ENCODE results near the gene CTDSPL.

The CTDSPL gene

DNA sequence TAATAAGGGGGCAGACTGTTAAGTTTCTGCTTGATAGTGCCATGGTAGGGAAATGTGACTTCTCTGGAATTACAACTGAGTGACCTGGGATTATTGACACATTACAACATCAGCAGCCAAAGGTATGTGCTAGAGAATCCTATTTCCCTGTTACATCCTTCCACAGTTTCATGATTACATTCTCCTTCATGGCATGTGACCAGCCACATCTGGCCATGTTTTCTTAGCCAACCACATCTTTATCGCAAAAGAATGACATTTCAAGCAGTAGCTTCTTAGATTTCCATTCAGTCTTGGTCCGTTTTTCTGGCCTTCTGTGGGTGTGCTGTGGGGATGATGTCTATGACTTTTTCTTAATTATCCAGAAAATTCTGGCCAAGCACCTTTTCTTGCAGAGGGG lies 45.4 kb upstream of the CTDSPL start:
- Histone ChIP-seq H3K4me1 (ENCODE audit: control insufficient read depth, insufficient read depth, low read length) (no peaks in the 10 kb centered on the region), H3K9me3 (ENCODE audit: control insufficient read depth, insufficient read depth, low read depth, low read length) (no peaks in the 10 kb centered on the region), H3K27ac (ENCODE audit: extremely low read depth, low read depth, low read length) (no peak overlapping the region), H3K36me3 (ENCODE audit: control insufficient read depth in 2 of 2, insufficient read depth in 1 of 2, low read length in 2 of 2) (no peaks in the 10 kb centered on the region), H3K4me3 (ENCODE audit: low read depth, low read length) (no peak overlapping the region)
- TF ChIP-seq OSR2 (tag by site-specific recombination; IDR thresholded peaks at IDR 0.05) (no peak), ZNF391 (tag by site-specific recombination; IDR thresholded peaks at IDR 0.05; ENCODE audit: borderline replicate concordance, low read depth) (no peak), ZNF37A (tag by site-specific recombination; IDR thresholded peaks at IDR 0.05) (no peak), ZNF501 (tag by site-specific recombination; IDR thresholded peaks at IDR 0.05) (no peak), KLF7 (tag by site-specific recombination; IDR thresholded peaks at IDR 0.05; ENCODE audit: borderline replicate concordance) (no peak), ZNF426 (tag by site-specific recombination; IDR thresholded peaks at IDR 0.05) (no peak), KLF1 (tag by site-specific recombination; IDR thresholded peaks at IDR 0.05) (no peak), ZNF549 (tag by site-specific recombination; IDR thresholded peaks at IDR 0.05) (no peak), ZBTB17 (tag by site-specific recombination; IDR thresholded peaks at IDR 0.05) (no peak), HOXD13 (CRISPR knock-in tag; IDR thresholded peaks at IDR 0.05; ENCODE audit: borderline replicate concordance) (no peak), BCL11A (tag by site-specific recombination; IDR thresholded peaks at IDR 0.05; ENCODE audit: low read depth) (no peak), IKZF3 (tag by site-specific recombination; IDR thresholded peaks at IDR 0.05) (no peak), HOXC10 (CRISPR knock-in tag; IDR thresholded peaks at IDR 0.05) (no peak), ZNF274 (IDR thresholded peaks at IDR 0.05; ENCODE audit: low read length) (no peak), ZNF274 (tag by site-specific recombination; IDR thresholded peaks at IDR 0.05; ENCODE audit: borderline replicate concordance) (no peak), MYNN (tag by site-specific recombination; IDR thresholded peaks at IDR 0.05; ENCODE audit: borderline replicate concordance) (no peak), SCRT1 (tag by site-specific recombination; IDR thresholded peaks at IDR 0.05; ENCODE audit: borderline replicate concordance) (no peak)
- TF ChIP-seq, protein P1, sequence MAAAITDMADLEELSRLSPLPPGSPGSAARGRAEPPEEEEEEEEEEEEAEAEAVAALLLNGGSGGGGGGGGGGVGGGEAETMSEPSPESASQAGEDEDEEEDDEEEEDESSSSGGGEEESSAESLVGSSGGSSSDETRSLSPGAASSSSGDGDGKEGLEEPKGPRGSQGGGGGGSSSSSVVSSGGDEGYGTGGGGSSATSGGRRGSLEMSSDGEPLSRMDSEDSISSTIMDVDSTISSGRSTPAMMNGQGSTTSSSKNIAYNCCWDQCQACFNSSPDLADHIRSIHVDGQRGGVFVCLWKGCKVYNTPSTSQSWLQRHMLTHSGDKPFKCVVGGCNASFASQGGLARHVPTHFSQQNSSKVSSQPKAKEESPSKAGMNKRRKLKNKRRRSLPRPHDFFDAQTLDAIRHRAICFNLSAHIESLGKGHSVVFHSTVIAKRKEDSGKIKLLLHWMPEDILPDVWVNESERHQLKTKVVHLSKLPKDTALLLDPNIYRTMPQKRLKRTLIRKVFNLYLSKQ (tag by site-specific recombination; IDR thresholded peaks at IDR 0.05; ENCODE audit: borderline replicate concordance), result no peak
- TF ChIP-seq, protein P2, sequence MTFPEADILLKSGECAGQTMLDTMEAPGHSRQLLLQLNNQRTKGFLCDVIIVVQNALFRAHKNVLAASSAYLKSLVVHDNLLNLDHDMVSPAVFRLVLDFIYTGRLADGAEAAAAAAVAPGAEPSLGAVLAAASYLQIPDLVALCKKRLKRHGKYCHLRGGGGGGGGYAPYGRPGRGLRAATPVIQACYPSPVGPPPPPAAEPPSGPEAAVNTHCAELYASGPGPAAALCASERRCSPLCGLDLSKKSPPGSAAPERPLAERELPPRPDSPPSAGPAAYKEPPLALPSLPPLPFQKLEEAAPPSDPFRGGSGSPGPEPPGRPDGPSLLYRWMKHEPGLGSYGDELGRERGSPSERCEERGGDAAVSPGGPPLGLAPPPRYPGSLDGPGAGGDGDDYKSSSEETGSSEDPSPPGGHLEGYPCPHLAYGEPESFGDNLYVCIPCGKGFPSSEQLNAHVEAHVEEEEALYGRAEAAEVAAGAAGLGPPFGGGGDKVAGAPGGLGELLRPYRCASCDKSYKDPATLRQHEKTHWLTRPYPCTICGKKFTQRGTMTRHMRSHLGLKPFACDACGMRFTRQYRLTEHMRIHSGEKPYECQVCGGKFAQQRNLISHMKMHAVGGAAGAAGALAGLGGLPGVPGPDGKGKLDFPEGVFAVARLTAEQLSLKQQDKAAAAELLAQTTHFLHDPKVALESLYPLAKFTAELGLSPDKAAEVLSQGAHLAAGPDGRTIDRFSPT (tag by site-specific recombination; IDR thresholded peaks at IDR 0.05), result no peak
- TF ChIP-seq, protein P3, sequence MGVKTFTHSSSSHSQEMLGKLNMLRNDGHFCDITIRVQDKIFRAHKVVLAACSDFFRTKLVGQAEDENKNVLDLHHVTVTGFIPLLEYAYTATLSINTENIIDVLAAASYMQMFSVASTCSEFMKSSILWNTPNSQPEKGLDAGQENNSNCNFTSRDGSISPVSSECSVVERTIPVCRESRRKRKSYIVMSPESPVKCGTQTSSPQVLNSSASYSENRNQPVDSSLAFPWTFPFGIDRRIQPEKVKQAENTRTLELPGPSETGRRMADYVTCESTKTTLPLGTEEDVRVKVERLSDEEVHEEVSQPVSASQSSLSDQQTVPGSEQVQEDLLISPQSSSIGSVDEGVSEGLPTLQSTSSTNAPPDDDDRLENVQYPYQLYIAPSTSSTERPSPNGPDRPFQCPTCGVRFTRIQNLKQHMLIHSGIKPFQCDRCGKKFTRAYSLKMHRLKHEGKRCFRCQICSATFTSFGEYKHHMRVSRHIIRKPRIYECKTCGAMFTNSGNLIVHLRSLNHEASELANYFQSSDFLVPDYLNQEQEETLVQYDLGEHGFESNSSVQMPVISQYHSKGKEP (tag by site-specific recombination; IDR thresholded peaks at IDR 0.05), result no peak
- POLR2A ChIA-PET, result no interaction called here
- CTCF ChIA-PET, result interaction anchor here (0.6 to 0.8 kb wide), 2 partner anchors 152 to 840 kb away, joined by 5 to 8 read pairs; no protein-coding TSS in a partner anchor

DNA sequence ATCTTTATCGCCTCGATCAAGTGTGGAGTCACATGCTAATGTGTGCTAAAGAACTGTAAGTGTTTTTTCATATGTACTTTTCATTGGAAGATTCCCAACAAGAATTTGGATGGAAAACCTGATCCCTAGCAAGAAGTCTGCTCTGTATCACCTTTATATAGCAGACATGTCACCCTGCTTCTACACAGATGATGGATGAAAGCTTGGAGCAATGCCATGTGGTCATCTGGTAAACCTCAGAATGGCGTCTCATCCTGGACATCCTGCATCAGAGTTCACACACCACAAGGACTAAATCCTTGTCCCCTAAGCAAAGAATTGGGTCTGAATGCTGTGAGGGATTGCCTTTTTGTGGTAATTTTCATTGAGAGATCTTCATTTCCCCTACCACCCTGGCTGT lies 42.1 kb upstream of the CTDSPL start:
- Histone ChIP-seq H3K4me3 (ENCODE audit: low read depth, low read length) (no peak overlapping the region), H3K4me1 (ENCODE audit: control insufficient read depth, insufficient read depth, low read length) (no peaks in the 10 kb centered on the region), H3K36me3 (ENCODE audit: control insufficient read depth in 2 of 2, insufficient read depth in 1 of 2, low read length in 2 of 2) (no peaks in the 10 kb centered on the region), H3K27ac (ENCODE audit: extremely low read depth, low read depth, low read length) (no peak overlapping the region), H3K9me3 (ENCODE audit: control insufficient read depth, insufficient read depth, low read depth, low read length) (no peaks in the 10 kb centered on the region)
- ChIA-PET CTCF (interaction anchor here (0.6 kb wide), 1 partner anchor 1031 kb away, joined by 3 read pairs; no protein-coding TSS in a partner anchor), POLR2A (no interaction called here)
- no peak for TF ChIP-seq ZNF169 (tag by site-specific recombination; IDR thresholded peaks at IDR 0.05)
- no peak for TF ChIP-seq ZNF48 (tag by site-specific recombination; IDR thresholded peaks at IDR 0.05)
- TF ChIP-seq ZNF560 (tag by site-specific recombination; IDR thresholded peaks at IDR 0.05; ENCODE audit: borderline replicate concordance), result no peak
- TF ChIP-seq ZNF266 (tag by site-specific recombination; IDR thresholded peaks at IDR 0.05; ENCODE audit: low read depth), result no peak
- TF ChIP-seq HOXD13 (CRISPR knock-in tag; IDR thresholded peaks at IDR 0.05; ENCODE audit: borderline replicate concordance), result no peak
- TF ChIP-seq ZNF777 (tag by site-specific recombination; IDR thresholded peaks at IDR 0.05; ENCODE audit: borderline replicate concordance), result no peak
- no peak for TF ChIP-seq GLIS1 (tag by site-specific recombination; IDR thresholded peaks at IDR 0.05)
- no peak for TF ChIP-seq ZFP41 (tag by site-specific recombination; IDR thresholded peaks at IDR 0.05; ENCODE audit: borderline replicate concordance)
- no peak for TF ChIP-seq SCRT1 (tag by site-specific recombination; IDR thresholded peaks at IDR 0.05; ENCODE audit: borderline replicate concordance)
- no peak for TF ChIP-seq SALL2 (tag by site-specific recombination; IDR thresholded peaks at IDR 0.05; ENCODE audit: borderline replicate concordance)
- no peak for TF ChIP-seq ZXDB (tag by site-specific recombination; IDR thresholded peaks at IDR 0.05)
